ENCODE results near the gene NHSL2.

NHSL2 gene

DNA sequence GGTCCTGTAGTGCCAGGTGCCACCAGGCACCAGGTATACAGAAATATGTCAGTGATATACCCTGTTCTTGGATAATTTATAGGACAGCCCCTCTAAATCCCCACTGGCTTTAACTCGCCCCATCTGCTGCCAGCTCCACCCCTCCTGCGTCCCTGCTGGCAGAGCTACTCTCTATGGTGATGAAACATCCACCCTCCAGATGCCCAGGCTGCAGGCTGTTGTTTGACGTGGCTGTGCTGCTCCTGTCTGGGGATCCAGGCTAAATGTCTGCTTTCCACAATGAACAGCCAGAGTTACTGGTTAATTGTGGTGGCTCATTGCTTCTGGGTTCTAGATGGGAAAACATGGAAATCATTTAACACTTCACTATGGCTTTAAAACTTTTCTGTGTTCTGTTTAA lies 12.9 kb downstream of the NHSL2 start:
- H3K27ac ChIP-seq, result no peak overlapping the region
- no peaks in the 10 kb centered on the region for H3K9me3 ChIP-seq
- H3K27me3 ChIP-seq, result no peaks in the 10 kb centered on the region
- no peaks in the 10 kb centered on the region for H3K4me1 ChIP-seq (ENCODE audit: control insufficient read depth in 1 of 2, insufficient read depth in 1 of 2, low read depth in 1 of 2, low read length in 1 of 2)
- no peak for TF ChIP-seq CTCF (IDR thresholded peaks at IDR 0.05)
- no peak overlapping the region for H3K4me3 ChIP-seq (ENCODE audit: low read depth in 1 of 2, low read length in 1 of 2)
- no peaks in the 10 kb centered on the region for H3K36me3 ChIP-seq

DNA sequence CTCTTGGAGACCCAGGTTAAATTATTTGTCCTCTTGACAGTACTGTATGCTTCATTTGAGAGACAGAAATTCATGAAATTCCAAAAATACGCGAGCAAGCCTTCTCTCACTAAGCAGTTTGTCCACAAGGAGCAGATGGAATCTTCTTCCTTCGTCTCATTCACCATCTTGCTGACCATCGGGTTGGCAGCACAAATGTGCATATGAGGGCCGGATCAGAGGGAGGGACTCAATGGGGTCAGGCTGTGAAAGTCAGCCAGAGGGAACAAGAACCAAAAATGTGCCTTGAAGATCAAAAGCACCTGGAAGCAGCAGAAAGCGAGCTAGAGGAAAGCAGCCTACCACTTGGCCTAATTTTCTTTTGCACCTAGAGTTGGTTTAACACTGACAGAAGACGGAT lies 16.4 kb downstream of the NHSL2 start:
- no peak overlapping the region for H3K27ac ChIP-seq
- H3K4me3 ChIP-seq (ENCODE audit: low read depth in 1 of 2, low read length in 1 of 2), result no peak overlapping the region
- no peaks in the 10 kb centered on the region for H3K27me3 ChIP-seq
- H3K4me1 ChIP-seq (ENCODE audit: control insufficient read depth in 1 of 2, insufficient read depth in 1 of 2, low read depth in 1 of 2, low read length in 1 of 2), result no peaks in the 10 kb centered on the region
- no peaks in the 10 kb centered on the region for H3K36me3 ChIP-seq
- no peak for TF ChIP-seq CTCF (IDR thresholded peaks at IDR 0.05)
- no peaks in the 10 kb centered on the region for H3K9me3 ChIP-seq

GRCh38 chrX:71928856-71929255 lies 18.2 kb downstream of the NHSL2 start:
- no peaks in the 10 kb centered on the region for H3K4me1 ChIP-seq (ENCODE audit: control insufficient read depth in 1 of 2, insufficient read depth in 1 of 2, low read depth in 1 of 2, low read length in 1 of 2)

GRCh38 chrX:71930298-71930697 lies 19.7 kb downstream of the NHSL2 start:
- no peak overlapping the region for H3K4me3 ChIP-seq (ENCODE audit: low read depth in 1 of 2, low read length in 1 of 2)
- no peaks in the 10 kb centered on the region for H3K27me3 ChIP-seq
- no peaks in the 10 kb centered on the region for H3K36me3 ChIP-seq
- no peak overlapping the region for H3K27ac ChIP-seq
- no peaks in the 10 kb centered on the region for H3K9me3 ChIP-seq
- TF ChIP-seq CTCF (IDR thresholded peaks at IDR 0.05), result no peak
- H3K4me1 ChIP-seq (ENCODE audit: control insufficient read depth in 1 of 2, insufficient read depth in 1 of 2, low read depth in 1 of 2, low read length in 1 of 2), result no peaks in the 10 kb centered on the region

More at GRCh38 chrX:71928856-71929255, 18.2 kb downstream of the NHSL2 start:
- Histone ChIP-seq H3K27ac (no peak overlapping the region), H3K36me3 (no peaks in the 10 kb centered on the region), H3K9me3 (no peaks in the 10 kb centered on the region), H3K27me3 (no peaks in the 10 kb centered on the region), H3K4me3 (ENCODE audit: low read depth in 1 of 2, low read length in 1 of 2) (no peak overlapping the region)
- TF ChIP-seq CTCF (IDR thresholded peaks at IDR 0.05), result no peak

DNA sequence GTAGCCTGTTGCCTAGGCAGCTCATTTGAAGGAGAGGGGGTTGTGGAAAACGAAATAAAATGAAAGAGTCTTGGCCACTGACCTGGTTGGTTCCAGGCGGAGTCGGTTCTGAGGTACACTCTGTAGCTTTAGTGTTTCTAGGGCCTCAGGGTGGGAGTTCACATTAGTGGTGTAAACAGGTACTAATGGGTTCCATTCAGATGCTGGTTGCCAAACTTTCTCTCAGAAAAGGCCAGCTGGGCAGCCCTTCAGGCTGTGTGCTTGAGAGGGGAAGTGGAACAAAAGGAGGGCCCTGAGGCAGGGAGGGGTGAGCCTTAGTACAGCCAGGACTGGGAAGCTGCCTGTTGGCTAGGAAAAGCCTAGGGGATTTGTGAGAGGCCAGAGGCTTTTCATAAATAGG lies 24.8 kb downstream of the NHSL2 start:
- H3K27me3 ChIP-seq, result no peaks in the 10 kb centered on the region
- TF ChIP-seq CTCF (IDR thresholded peaks at IDR 0.05), result no peak
- no peak overlapping the region for H3K27ac ChIP-seq
- H3K9me3 ChIP-seq, result no peaks in the 10 kb centered on the region
- no peak overlapping the region for H3K4me3 ChIP-seq (ENCODE audit: low read depth in 1 of 2, low read length in 1 of 2)
- no peaks in the 10 kb centered on the region for H3K36me3 ChIP-seq
- H3K4me1 ChIP-seq (ENCODE audit: control insufficient read depth in 1 of 2, insufficient read depth in 1 of 2, low read depth in 1 of 2, low read length in 1 of 2), result no peaks in the 10 kb centered on the region

GRCh38 chrX:71936632-71937031 lies 26.0 kb downstream of the NHSL2 start:
- Histone ChIP-seq H3K4me3 (ENCODE audit: low read depth in 1 of 2, low read length in 1 of 2) (no peak overlapping the region), H3K36me3 (no peaks in the 10 kb centered on the region), H3K9me3 (no peaks in the 10 kb centered on the region), H3K27me3 (no peaks in the 10 kb centered on the region), H3K4me1 (ENCODE audit: control insufficient read depth in 1 of 2, insufficient read depth in 1 of 2, low read depth in 1 of 2, low read length in 1 of 2) (no peaks in the 10 kb centered on the region), H3K27ac (no peak overlapping the region)
- no peak for TF ChIP-seq CTCF (IDR thresholded peaks at IDR 0.05)

Data from neutrophil (primary cell).